Activated CD4-positive, alpha-beta T cell treated with anti-CD3 and anti-CD28 coated beads, Interleukin-2, amount 10 ng/mL, durations not matched to agents 7 days and 5 days (primary cell): ENCODE data around the gene CNTNAP2. TPM values are rescaled to one million over a fixed set of nuclear protein-coding genes. Genes with fewer than 3 reads are reported as not detected.

Source experiments
- CTCF ChIA-PET: fragments of 350-600 bp; sonication (Branson Sonifier 250); formaldehyde crosslinking; loops from one replicate; lab custom pipeline; 2021; ENCODE audit warnings: antibody characterized with exemption; lab: Charles Lee
- POLR2A ChIA-PET: fragments of 350-600 bp; sonication (Branson Sonifier 250); formaldehyde crosslinking; loops from one replicate; lab custom pipeline; 2021; ENCODE audit warnings: antibody characterized with exemption; lab: Charles Lee
- DNase-seq: peaks from one replicate; pipeline ENCODE4 v3.0.0-alpha.2; 2020
- H3K27ac Mint-ChIP-seq: one replicate; pipeline ENCODE4 v1.8.0; 2021; ENCODE audit warnings: mild to moderate bottlenecking, moderate library complexity, mixed read lengths
- H3K27me3 Mint-ChIP-seq: one replicate; pipeline ENCODE4 v1.8.0; 2021; ENCODE audit warnings: mixed read lengths
- H3K36me3 Mint-ChIP-seq: one replicate; pipeline ENCODE4 v1.8.0; 2021; ENCODE audit warnings: low read depth, mixed read lengths
- H3K4me1 Mint-ChIP-seq: one replicate; pipeline ENCODE4 v1.8.0; 2021; ENCODE audit warnings: mixed read lengths
- H3K4me3 Mint-ChIP-seq: one replicate; pipeline ENCODE4 v1.8.0; 2021; ENCODE audit warnings: mild to moderate bottlenecking, moderate library complexity, mixed read lengths
- H3K9me3 Mint-ChIP-seq: one replicate; pipeline ENCODE4 v1.8.0; 2021; ENCODE audit warnings: mixed read lengths
- total RNA-seq, 2 experiments: library from RNA; stranded (reverse); gene quantifications; one replicate each; pipeline ENCODE4 v1.2.3, GENCODE V29; 2021

The CNTNAP2 gene
- total RNA-seq, 2 experiments from 2014 or later, result not detected

- Mint-ChIP-seq H3K4me1 (no peaks in the 10 kb centered on the region), H3K36me3 (no peaks in the 10 kb centered on the region), H3K27me3 (no peaks in the 10 kb centered on the region), H3K9me3 (peaks cover 8% of the 10 kb centered on the region), H3K27ac (no peak overlapping the region), H3K4me3 (no peak overlapping the region)
- POLR2A ChIA-PET, result no interaction called here
- CTCF ChIA-PET, result no interaction called here
- no peak for DNase-seq
Observed at GRCh38 chr7:147235645-147236382, 1119.2 kb downstream of the CNTNAP2 start.

DNA sequence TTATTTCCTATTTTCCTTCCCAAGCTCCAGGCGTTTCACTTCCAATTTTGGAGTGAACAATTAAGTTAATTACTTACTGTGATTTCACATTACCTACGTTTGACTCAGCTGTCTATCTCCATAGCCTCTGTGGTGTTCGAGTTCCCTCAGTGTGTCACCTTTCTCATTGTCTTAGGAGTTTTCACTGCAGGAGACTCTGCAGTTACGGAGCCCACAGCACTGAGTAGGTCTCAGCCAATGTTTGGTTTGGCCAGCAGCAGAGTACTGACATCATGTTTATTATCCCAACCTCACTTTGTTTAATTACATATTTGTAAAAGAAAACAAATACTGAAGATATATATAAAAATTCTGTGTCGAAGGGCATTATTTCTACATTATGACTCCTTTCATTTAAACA, 1123.9 kb downstream of the CNTNAP2 start:
- CTCF ChIA-PET, result interaction anchor here (0.7 kb wide), 1 partner anchor 171 kb away, joined by 4 read pairs; no protein-coding TSS in a partner anchor
- Mint-ChIP-seq H3K4me3 (no peak overlapping the region), H3K4me1 (no peaks in the 10 kb centered on the region), H3K27ac (no peak overlapping the region), H3K27me3 (no peaks in the 10 kb centered on the region), H3K36me3 (no peaks in the 10 kb centered on the region), H3K9me3 (peaks cover 3% of the 10 kb centered on the region)
- DNase-seq, result no peak
- POLR2A ChIA-PET, result no interaction called here

DNA sequence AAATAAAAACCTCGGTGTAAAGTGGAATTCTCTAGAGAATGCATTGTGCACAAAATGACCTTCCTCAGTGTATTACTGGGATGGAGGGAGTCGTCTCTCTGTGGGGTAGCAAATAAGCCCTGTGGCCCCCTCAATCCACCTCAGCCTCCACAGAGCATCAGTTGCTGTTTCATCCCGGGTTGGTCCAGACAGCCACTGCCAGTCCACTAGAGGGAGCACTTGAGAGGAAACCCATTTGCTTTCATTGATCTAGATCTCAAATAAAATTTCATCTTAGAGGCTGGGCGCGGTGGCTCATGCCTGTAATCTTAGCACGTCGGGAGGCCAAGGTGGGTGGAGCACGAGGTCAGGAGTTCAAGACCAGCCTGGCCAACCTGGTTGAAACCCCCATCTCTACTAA, 1128.7 kb downstream of the CNTNAP2 start:
- CTCF ChIA-PET, result no interaction called here
- Mint-ChIP-seq H3K9me3 (no peaks in the 10 kb centered on the region), H3K4me1 (no peaks in the 10 kb centered on the region)

DNA sequence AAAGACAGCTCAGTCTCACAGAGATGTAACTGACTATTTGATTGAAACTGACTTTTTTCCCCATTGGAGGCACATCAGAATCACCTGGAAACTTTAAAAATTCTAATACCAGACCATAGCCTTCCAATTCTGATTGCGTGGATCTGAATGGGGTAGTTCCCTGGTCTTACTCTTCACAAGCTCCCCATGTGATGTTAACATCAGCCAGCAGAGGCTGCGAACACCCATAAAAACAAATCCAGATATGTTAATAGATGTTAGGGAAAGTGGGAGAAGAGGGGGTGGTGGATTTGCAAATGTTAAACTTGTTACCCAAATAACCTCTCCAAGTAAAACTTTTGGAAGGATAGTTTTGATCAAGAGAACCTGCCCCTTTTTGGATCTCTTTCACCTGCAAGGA, 1133.4 kb downstream of the CNTNAP2 start:
- no peaks in the 10 kb centered on the region for H3K9me3 Mint-ChIP-seq
- H3K27me3 Mint-ChIP-seq, result no peaks in the 10 kb centered on the region
- no peak overlapping the region for H3K4me3 Mint-ChIP-seq
- H3K27ac Mint-ChIP-seq, result no peak overlapping the region
- no peaks in the 10 kb centered on the region for H3K4me1 Mint-ChIP-seq
- ChIA-PET POLR2A (no interaction called here), CTCF (no interaction called here)
- no peak for DNase-seq
- no peaks in the 10 kb centered on the region for H3K36me3 Mint-ChIP-seq

More for the DNA sequence above, 1128.7 kb downstream of the CNTNAP2 start:
- peak; percentile 39 for DNase-seq
- Mint-ChIP-seq H3K36me3 (no peaks in the 10 kb centered on the region), H3K27ac (no peak overlapping the region), H3K4me3 (no peak overlapping the region), H3K27me3 (no peaks in the 10 kb centered on the region)
- POLR2A ChIA-PET, result no interaction called here

DNA sequence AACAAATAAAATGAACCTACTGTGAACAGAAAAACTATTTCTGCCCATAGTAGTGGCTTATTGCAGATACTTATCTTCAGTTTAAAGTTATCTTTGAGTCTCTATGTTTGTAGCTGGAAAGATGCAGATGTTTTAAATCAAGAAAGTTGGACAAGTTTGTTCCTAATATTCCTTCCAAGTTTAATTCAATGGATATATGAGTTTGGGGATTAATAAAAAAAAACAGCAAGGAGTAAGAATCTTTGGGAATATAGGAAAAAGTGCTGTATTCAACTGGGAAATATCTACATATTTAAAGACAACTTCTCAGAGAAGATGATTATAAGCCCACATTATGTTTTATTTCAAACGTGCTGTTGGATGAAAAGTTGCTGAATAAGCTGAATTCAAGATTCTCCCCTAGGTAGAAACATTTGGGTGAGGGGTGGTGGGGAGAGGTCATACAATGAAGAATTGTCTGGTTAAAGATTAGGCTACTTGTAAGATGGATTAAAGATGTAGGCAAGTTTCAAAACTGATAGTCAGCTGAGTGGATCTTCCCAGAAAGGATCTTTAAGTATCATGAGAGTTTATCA, 1135.2 kb downstream of the CNTNAP2 start:
- CTCF ChIA-PET, result no interaction called here
- Mint-ChIP-seq H3K27ac (no peak overlapping the region), H3K4me3 (no peak overlapping the region), H3K36me3 (no peaks in the 10 kb centered on the region), H3K4me1 (no peaks in the 10 kb centered on the region), H3K9me3 (no peaks in the 10 kb centered on the region), H3K27me3 (no peaks in the 10 kb centered on the region)
- POLR2A ChIA-PET, result no interaction called here
- DNase-seq, result no peak

DNA sequence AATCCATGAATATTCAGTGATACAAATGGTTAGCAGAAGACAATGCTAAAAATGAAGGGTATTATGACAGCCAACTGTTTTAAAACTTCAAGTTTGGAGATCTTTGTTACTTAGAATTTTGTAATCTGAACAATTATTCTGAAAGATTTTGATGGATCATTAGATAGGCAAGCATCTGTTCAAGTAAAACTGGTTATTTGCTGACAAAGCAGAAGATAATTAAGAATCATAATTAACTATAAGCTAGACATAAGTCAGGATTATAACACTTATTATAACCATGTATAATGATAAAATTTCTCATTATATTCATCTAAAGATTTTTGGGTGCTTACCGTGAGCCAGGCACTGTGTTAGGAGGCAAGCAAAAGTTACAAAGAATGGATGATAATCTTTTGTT, 1145.1 kb downstream of the CNTNAP2 start:
- Mint-ChIP-seq H3K4me1 (no peaks in the 10 kb centered on the region), H3K27me3 (no peaks in the 10 kb centered on the region), H3K36me3 (no peaks in the 10 kb centered on the region), H3K4me3 (no peak overlapping the region), H3K9me3 (no peaks in the 10 kb centered on the region), H3K27ac (no peak overlapping the region)
- POLR2A ChIA-PET, result no interaction called here
- no peak for DNase-seq
- CTCF ChIA-PET, result no interaction called here

- Mint-ChIP-seq H3K4me3 (no peak overlapping the region), H3K27me3 (no peaks in the 10 kb centered on the region), H3K27ac (no peak overlapping the region), H3K36me3 (no peaks in the 10 kb centered on the region), H3K4me1 (no peaks in the 10 kb centered on the region), H3K9me3 (no peaks in the 10 kb centered on the region)
- POLR2A ChIA-PET, result no interaction called here
- DNase-seq, result no peak
- CTCF ChIA-PET, result no interaction called here
Observed at GRCh38 chr7:147265528-147265927, 1148.9 kb downstream of the CNTNAP2 start.

- no peak overlapping the region for H3K4me3 Mint-ChIP-seq
- CTCF ChIA-PET, result no interaction called here
Observed at GRCh38 chr7:147276106-147276505, 1159.5 kb downstream of the CNTNAP2 start.

GRCh38 chr7:147276783-147277370, 1160.3 kb downstream of the CNTNAP2 start:
- H3K4me1 Mint-ChIP-seq, result no peaks in the 10 kb centered on the region
- no peak overlapping the region for H3K27ac Mint-ChIP-seq
- peaks cover 4% of the 10 kb centered on the region for H3K9me3 Mint-ChIP-seq
- CTCF ChIA-PET, result no interaction called here
- POLR2A ChIA-PET, result no interaction called here
- no peaks in the 10 kb centered on the region for H3K27me3 Mint-ChIP-seq
- no peak for DNase-seq
- no peak overlapping the region for H3K4me3 Mint-ChIP-seq
- H3K36me3 Mint-ChIP-seq, result no peaks in the 10 kb centered on the region

More at GRCh38 chr7:147276106-147276505, 1159.5 kb downstream of the CNTNAP2 start:
- Mint-ChIP-seq H3K36me3 (no peaks in the 10 kb centered on the region), H3K27me3 (no peaks in the 10 kb centered on the region), H3K27ac (no peak overlapping the region), H3K9me3 (peaks cover 4% of the 10 kb centered on the region), H3K4me1 (no peaks in the 10 kb centered on the region)
- DNase-seq, result no peak
- POLR2A ChIA-PET, result no interaction called here

DNA sequence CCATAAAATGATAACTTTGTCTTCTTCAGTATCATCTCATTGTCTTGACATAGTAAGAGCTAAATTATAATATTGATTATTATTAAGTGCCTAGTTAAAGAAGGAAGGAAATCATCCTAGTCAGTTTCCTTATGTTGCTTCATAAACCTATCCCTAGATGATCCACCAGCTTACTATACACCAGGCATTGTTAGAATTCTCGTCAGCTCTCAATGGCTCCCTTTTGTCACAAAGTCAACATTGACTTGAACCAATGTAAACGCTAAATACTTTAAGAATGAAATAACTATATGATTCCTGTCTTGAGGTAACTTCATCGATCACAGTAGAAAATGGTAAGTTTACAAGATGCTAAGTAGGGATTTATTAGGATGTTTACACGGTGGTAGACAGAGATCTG, 1162.9 kb downstream of the CNTNAP2 start:
- Mint-ChIP-seq H3K27ac (no peak overlapping the region), H3K4me3 (no peak overlapping the region), H3K36me3 (no peaks in the 10 kb centered on the region), H3K4me1 (no peaks in the 10 kb centered on the region), H3K9me3 (no peaks in the 10 kb centered on the region), H3K27me3 (no peaks in the 10 kb centered on the region)
- ChIA-PET CTCF (no interaction called here), POLR2A (no interaction called here)
- no peak for DNase-seq

DNA sequence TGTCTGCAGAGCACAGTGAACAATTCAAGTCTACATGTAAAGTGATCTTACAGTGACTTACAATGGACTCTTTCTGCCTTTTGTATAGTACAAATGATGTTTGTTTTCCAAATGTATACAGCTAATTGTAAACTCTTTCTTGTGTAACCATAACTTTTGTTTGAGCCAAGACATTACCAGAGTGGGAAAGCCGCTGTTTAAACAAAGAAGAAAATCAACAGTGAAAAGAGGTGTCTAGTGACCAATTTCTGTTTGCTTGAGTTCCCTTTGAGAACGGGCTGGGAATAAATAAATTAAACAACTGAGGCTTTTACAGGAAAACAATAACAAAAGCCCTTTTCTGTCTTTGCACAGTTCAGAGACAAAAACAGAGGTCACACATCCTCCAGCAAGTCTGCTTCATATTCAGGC, 1163.4 kb downstream of the CNTNAP2 start:
- no peak overlapping the region for H3K4me3 Mint-ChIP-seq
- H3K36me3 Mint-ChIP-seq, result no peaks in the 10 kb centered on the region
- no peaks in the 10 kb centered on the region for H3K9me3 Mint-ChIP-seq
- ChIA-PET CTCF (no interaction called here), POLR2A (no interaction called here)
- no peak for DNase-seq
- no peaks in the 10 kb centered on the region for H3K4me1 Mint-ChIP-seq
- H3K27me3 Mint-ChIP-seq, result no peaks in the 10 kb centered on the region
- H3K27ac Mint-ChIP-seq, result no peak overlapping the region

DNA sequence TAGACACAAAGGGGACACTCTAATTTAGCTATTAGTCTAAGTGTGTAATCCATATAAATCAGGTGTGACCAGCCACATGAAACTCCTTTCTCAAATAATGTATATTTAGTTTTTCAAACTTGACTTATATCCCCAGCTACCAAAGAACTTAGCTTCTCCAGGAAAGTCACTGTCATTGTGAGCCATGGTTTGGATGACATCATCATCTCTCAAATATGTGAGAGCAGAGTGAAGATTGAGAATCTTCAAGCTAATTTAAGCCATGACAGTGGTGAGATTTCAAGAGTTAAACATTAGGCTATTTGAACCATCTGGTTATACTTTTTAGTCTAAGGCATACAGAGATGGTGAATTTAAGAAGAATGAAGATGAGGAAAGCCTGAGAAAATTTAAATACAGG, 1165.6 kb downstream of the CNTNAP2 start:
- DNase-seq, result no peak
- H3K27me3 Mint-ChIP-seq, result no peaks in the 10 kb centered on the region
- no peak overlapping the region for H3K4me3 Mint-ChIP-seq

DNA sequence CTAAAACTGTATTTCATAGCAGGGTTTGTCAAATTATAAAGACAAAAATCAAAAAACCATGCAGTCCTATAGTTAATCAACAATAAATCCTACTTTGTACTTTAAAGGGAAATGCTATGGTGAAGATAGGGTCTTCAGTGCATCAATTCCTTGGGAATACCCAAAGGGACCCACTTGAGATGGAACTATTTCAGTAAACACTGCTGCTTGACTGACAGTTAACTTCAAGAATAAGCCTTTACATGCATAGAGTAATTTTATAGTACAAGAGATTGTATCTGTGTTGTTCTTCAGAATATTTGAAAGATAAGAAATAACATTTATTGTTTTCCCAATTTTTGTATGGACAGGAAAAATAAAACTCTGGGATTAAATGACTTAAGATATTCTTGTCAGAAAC, 1179.6 kb downstream of the CNTNAP2 start:
- no peak overlapping the region for H3K4me3 Mint-ChIP-seq
- H3K9me3 Mint-ChIP-seq, result no peaks in the 10 kb centered on the region
- no peaks in the 10 kb centered on the region for H3K4me1 Mint-ChIP-seq
- ChIA-PET POLR2A (no interaction called here), CTCF (no interaction called here)
- no peaks in the 10 kb centered on the region for H3K36me3 Mint-ChIP-seq
- H3K27me3 Mint-ChIP-seq, result no peaks in the 10 kb centered on the region
- H3K27ac Mint-ChIP-seq, result no peak overlapping the region
- no peak for DNase-seq

More for the DNA sequence above, 1165.6 kb downstream of the CNTNAP2 start:
- no peaks in the 10 kb centered on the region for H3K9me3 Mint-ChIP-seq
- CTCF ChIA-PET, result no interaction called here
- POLR2A ChIA-PET, result no interaction called here
- no peaks in the 10 kb centered on the region for H3K4me1 Mint-ChIP-seq
- no peaks in the 10 kb centered on the region for H3K36me3 Mint-ChIP-seq
- H3K27ac Mint-ChIP-seq, result no peak overlapping the region
